Brain microvascular endothelial cell (primary cell): ENCODE results near the gene FAH.

Source experiments
- DNase-seq: peaks from one replicate; pipeline ENCODE4 v3.0.0-alpha.2; 2020
- H3K27ac ChIP-seq: fragments of 250-450 bp; sonication (Bioruptor Pico); 2 replicates; pipeline ENCODE4 v1.5.1; 2020; ENCODE audit warnings: mild to moderate bottlenecking, moderate library complexity
- H3K27me3 ChIP-seq: fragments of 250-450 bp; sonication (Bioruptor Pico); replicated peaks from 2 replicates; pipeline ENCODE4 v1.5.1; 2020; ENCODE audit warnings: mild to moderate bottlenecking
- H3K36me3 ChIP-seq: fragments of 250-450 bp; sonication (Bioruptor Pico); replicated peaks from 2 replicates; pipeline ENCODE4 v1.5.1; 2020; ENCODE audit warnings: mild to moderate bottlenecking
- H3K4me3 ChIP-seq: 2 replicates; pipeline ENCODE4 v1.5.1; 2011; ENCODE audit warnings: low read depth, mild to moderate bottlenecking, control low read depth, low read length, moderate library complexity
- CTCF ChIP-seq: IDR thresholded peaks from 2 replicates; pipeline ENCODE4 v1.5.1; 2011; ENCODE audit warnings: low read depth, mild to moderate bottlenecking, moderate library complexity, low read length, control low read depth, inconsistent platforms; ENCODE audit errors: missing control alignments
- in situ Hi-C: cut with HindIII; loops from 2 replicates; pipeline ENCODE4 v1.10.0; 2017; ENCODE audit warnings: low sequenced_read_pairs, low pct_ligation_motif_present

FAH gene

GRCh38 chr15:80201256-80202015, 48.6 kb downstream of the FAH start:
- TF ChIP-seq CTCF = no peak
- no peaks in the 10 kb centered on the region for H3K27me3 ChIP-seq
- H3K4me3 ChIP-seq = no peak overlapping the region
- no peak overlapping the region for H3K27ac ChIP-seq
- DNase-seq = no peak
- in situ Hi-C loops = no loop called here
- H3K36me3 ChIP-seq = no peaks in the 10 kb centered on the region

GRCh38 chr15:80202016-80202315, 49.2 kb downstream of the FAH start:
- H3K36me3 ChIP-seq = no peaks in the 10 kb centered on the region
- no peaks in the 10 kb centered on the region for H3K27me3 ChIP-seq
- H3K27ac ChIP-seq = no peak overlapping the region
- in situ Hi-C loops = no loop called here
- no peak for DNase-seq
- TF ChIP-seq CTCF = no peak
- H3K4me3 ChIP-seq = no peak overlapping the region

GRCh38 chr15:80202641-80203360, 50.0 kb downstream of the FAH start:
- in situ Hi-C loops = no loop called here

GRCh38 chr15:80203361-80203885, 50.6 kb downstream of the FAH start:
- H3K27ac ChIP-seq = no peak overlapping the region
- TF ChIP-seq CTCF = no peak
- no peak overlapping the region for H3K4me3 ChIP-seq
- in situ Hi-C loops = no loop called here
- H3K36me3 ChIP-seq = no peaks in the 10 kb centered on the region
- no peak for DNase-seq
- no peaks in the 10 kb centered on the region for H3K27me3 ChIP-seq

More at GRCh38 chr15:80202641-80203360, 50.0 kb downstream of the FAH start:
- DNase-seq = no peak
- H3K27ac ChIP-seq = no peak overlapping the region
- no peaks in the 10 kb centered on the region for H3K27me3 ChIP-seq
- no peak for TF ChIP-seq CTCF
- no peak overlapping the region for H3K4me3 ChIP-seq
- H3K36me3 ChIP-seq = no peaks in the 10 kb centered on the region

GRCh38 chr15:80204231-80204630, 51.4 kb downstream of the FAH start:
- no peaks in the 10 kb centered on the region for H3K36me3 ChIP-seq
- no peak overlapping the region for H3K27ac ChIP-seq
- no peaks in the 10 kb centered on the region for H3K27me3 ChIP-seq
- in situ Hi-C loops = no loop called here
- H3K4me3 ChIP-seq = no peak overlapping the region
- no peak for TF ChIP-seq CTCF
- no peak for DNase-seq
